ENCODE results near the gene UBE2L3. TPM values are rescaled to one million over a fixed set of nuclear protein-coding genes. Genes with fewer than 3 reads are reported as not detected.
"Not testable (repeated sequence)": the region's sequence is repeated elsewhere in the genome, so short reads cannot be mapped to it uniquely, and the experiment has no call there.

The UBE2L3 gene
- total RNA-seq, 1 experiment from 2014 or later: 84.0 TPM

GRCh38 chr22:21563912-21564311 lies 3.6 kb upstream of the UBE2L3 start:
- no peak for DNase-seq

DNA sequence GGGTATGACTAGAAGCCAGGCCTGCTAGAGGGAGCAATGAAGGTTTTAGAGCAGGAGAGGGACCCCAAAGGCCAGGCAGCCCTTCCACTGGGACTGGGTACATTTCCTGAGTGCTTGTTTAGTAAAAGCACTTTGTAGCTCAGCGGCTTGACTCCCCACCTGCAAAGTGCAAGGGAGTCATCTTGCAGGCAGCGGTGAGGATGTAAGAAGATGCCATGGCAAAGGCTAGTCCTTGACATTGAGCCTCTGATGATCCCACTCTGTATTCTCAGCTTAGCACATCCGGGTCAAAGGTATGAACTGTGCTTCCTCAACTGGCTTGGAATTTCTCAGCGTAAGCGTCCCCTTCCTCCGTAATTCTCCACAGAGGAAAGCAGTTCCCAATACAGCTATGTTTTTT lies 3.1 kb upstream of the UBE2L3 start:
- peak; percentile 31 for DNase-seq
- no peak overlapping the region for H3K4me3 ChIP-seq (ENCODE audit: insufficient read depth, low read depth, low read length)
- H3K27me3 ChIP-seq (ENCODE audit: control insufficient read depth, insufficient read depth, low read length): no peaks in the 10 kb centered on the region
- no peaks in the 10 kb centered on the region for H3K36me3 ChIP-seq (replicated peaks; ENCODE audit: control insufficient read depth, insufficient read depth, low read length)

More at GRCh38 chr22:21563912-21564311, 3.6 kb upstream of the UBE2L3 start:
- H3K27me3 ChIP-seq (ENCODE audit: control insufficient read depth, insufficient read depth, low read length): no peaks in the 10 kb centered on the region
- no peak overlapping the region for H3K4me3 ChIP-seq (ENCODE audit: insufficient read depth, low read depth, low read length)
- no peaks in the 10 kb centered on the region for H3K36me3 ChIP-seq (replicated peaks; ENCODE audit: control insufficient read depth, insufficient read depth, low read length)

DNA sequence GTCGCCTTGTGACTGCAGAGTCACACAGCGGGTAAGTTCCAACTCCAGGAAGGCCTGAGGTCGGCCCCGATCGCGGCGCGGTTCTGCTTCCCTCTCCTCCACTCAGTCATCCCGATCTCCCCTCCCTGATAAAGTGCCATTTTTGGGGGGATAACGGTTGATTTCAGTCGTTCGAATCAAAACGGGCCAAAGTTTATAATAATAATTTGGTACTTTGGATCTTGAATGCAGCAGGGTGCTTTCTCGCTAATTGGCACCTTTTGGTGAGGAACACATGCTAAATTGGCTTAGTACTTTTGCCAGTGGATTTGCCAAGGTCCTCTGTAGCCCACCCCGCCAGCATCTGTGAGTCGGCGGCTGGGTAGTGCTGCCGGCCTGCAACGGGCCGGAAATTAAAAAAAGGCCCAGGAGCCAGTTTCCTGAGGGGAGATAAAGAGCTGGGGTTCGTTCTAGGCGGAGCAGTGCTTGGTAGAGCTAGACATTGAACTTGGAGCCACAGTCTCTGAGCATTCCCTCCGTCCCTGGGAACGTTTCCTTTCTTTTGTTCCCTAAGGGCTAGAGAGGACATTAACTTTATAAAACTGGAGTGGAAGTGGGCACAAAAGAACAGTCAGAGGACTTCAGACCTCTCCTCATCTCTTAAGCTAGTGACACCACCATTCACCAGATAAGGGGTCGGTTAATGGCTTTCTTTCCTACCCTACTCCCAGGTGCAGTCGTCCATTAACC lies 997 bp downstream of the UBE2L3 start:
- peak; percentile 67 for DNase-seq
- Histone ChIP-seq H3K36me3 (replicated peaks; ENCODE audit: control insufficient read depth, insufficient read depth, low read length) (peaks cover 3% of the 10 kb centered on the region), H3K4me3 (ENCODE audit: insufficient read depth, low read depth, low read length) (peak overlapping the region; percentile 93), H3K27me3 (ENCODE audit: control insufficient read depth, insufficient read depth, low read length) (no peaks in the 10 kb centered on the region)

DNA sequence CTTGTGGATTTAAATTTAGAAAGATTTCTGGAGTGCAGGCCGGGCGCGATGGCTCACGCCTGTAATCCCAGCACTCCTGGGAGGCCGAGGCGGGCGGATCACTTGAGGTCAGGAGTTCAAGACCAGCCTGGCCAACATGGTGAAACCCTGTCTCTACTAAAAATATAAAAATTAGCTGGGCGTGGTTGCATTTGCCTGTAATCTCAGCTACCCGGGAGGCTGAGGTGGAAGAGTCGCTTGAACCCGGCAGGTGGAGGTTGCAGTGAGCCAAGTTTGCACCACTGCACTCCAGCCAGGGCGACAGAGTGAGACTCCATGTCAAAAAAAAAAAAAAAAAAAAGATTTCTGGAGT lies 1.5 kb downstream of the UBE2L3 start:
- peak overlapping the region; percentile 93 for H3K4me3 ChIP-seq (ENCODE audit: insufficient read depth, low read depth, low read length)
- not testable (repeated sequence) for H3K27me3 ChIP-seq (ENCODE audit: control insufficient read depth, insufficient read depth, low read length); H3K36me3 ChIP-seq (replicated peaks; ENCODE audit: control insufficient read depth, insufficient read depth, low read length); DNase-seq

DNA sequence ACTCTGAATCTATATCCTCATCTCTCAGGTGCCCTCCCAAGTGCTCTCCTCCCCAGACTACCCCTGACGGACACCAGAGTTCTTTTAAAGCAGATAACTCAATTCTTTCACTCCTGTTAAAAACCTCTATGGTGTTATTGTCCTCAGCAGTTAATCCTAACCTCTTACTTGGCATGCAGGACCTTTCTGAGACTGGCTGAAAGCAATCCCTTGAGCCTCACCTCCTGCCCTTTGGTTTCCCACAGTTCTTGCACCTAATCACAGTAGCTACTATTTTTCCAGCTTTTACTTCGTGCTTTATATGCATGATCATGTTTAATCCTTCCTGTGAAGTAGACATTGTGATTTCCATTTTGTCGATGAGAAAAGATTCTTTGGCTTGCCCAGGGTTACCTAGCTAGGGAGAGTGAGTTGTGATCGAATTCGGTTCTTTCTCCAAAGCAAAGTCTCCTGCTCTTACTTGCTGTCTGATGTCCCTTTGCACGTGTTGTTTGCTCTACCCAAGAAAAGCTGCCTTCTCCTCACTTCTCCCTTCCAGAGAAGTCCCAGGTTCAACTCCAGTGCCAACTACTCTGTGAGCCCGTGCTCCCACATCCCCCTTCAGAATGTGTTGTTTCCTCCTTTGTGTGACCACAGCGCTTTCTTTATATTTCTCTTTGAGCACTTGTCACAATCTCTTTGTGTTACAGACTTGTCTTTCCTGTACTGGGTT lies 2.1 kb downstream of the UBE2L3 start:
- H3K4me3 ChIP-seq (ENCODE audit: insufficient read depth, low read depth, low read length): no peak overlapping the region; the same call in 1 of the 2 replicates
- H3K27me3 ChIP-seq (ENCODE audit: control insufficient read depth, insufficient read depth, low read length): no peaks in the 10 kb centered on the region
- peak; percentile 22 for DNase-seq
- H3K36me3 ChIP-seq (replicated peaks; ENCODE audit: control insufficient read depth, insufficient read depth, low read length): peaks cover 3% of the 10 kb centered on the region

GRCh38 chr22:21570398-21570797 lies 2.9 kb downstream of the UBE2L3 start:
- H3K36me3 ChIP-seq (replicated peaks; ENCODE audit: control insufficient read depth, insufficient read depth, low read length): peaks cover 3% of the 10 kb centered on the region
- peak; percentile 21 for DNase-seq
- H3K27me3 ChIP-seq (ENCODE audit: control insufficient read depth, insufficient read depth, low read length): no peaks in the 10 kb centered on the region
- no peak overlapping the region for H3K4me3 ChIP-seq (ENCODE audit: insufficient read depth, low read depth, low read length)

GRCh38 chr22:21571679-21572078 lies 4.2 kb downstream of the UBE2L3 start:
- H3K27me3 ChIP-seq (ENCODE audit: control insufficient read depth, insufficient read depth, low read length): no peaks in the 10 kb centered on the region
- H3K36me3 ChIP-seq (replicated peaks; ENCODE audit: control insufficient read depth, insufficient read depth, low read length): peaks cover 3% of the 10 kb centered on the region
- H3K4me3 ChIP-seq (ENCODE audit: insufficient read depth, low read depth, low read length): no peak overlapping the region
- no peak for DNase-seq

- peak; percentile 12 for DNase-seq
- no peak overlapping the region for H3K4me3 ChIP-seq (ENCODE audit: insufficient read depth, low read depth, low read length)
Observed at GRCh38 chr22:21573293-21573734, 5.8 kb downstream of the UBE2L3 start.

GRCh38 chr22:21573750-21574494 lies 6.4 kb downstream of the UBE2L3 start:
- Histone ChIP-seq H3K4me3 (ENCODE audit: insufficient read depth, low read depth, low read length) (no peak overlapping the region), H3K27me3 (ENCODE audit: control insufficient read depth, insufficient read depth, low read length) (no peaks in the 10 kb centered on the region), H3K36me3 (replicated peaks; ENCODE audit: control insufficient read depth, insufficient read depth, low read length) (peaks cover 3% of the 10 kb centered on the region)
- DNase-seq: peak; percentile 4

More at GRCh38 chr22:21573293-21573734, 5.8 kb downstream of the UBE2L3 start:
- Histone ChIP-seq H3K27me3 (ENCODE audit: control insufficient read depth, insufficient read depth, low read length) (no peaks in the 10 kb centered on the region), H3K36me3 (replicated peaks; ENCODE audit: control insufficient read depth, insufficient read depth, low read length) (peaks cover 3% of the 10 kb centered on the region)

DNA sequence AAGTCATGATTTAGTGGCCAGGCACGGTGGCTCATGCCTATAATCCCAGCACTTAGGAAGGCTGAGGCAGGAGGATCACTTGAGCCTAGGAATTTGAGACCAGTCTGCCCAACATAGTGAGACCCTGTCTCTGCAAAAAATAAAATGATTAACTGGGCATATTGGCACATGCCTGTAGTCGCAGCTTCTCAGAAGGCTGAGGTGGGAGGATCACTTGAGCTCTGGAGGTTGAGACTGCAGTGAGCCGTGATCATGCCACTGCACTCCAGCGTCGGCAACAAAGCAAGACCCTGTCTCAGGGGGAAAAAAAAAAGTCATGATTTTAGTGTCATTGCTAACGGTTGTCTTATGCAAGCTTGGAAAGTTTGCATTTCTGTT lies 11.9 kb downstream of the UBE2L3 start:
- Histone ChIP-seq H3K36me3 (replicated peaks; ENCODE audit: control insufficient read depth, insufficient read depth, low read length) (no peaks in the 10 kb centered on the region), H3K4me3 (ENCODE audit: insufficient read depth, low read depth, low read length) (no peak overlapping the region)

GRCh38 chr22:21580623-21581007 lies 13.1 kb downstream of the UBE2L3 start:
- H3K36me3 ChIP-seq (replicated peaks; ENCODE audit: control insufficient read depth, insufficient read depth, low read length); H3K27me3 ChIP-seq (ENCODE audit: control insufficient read depth, insufficient read depth, low read length); H3K4me3 ChIP-seq (ENCODE audit: insufficient read depth, low read depth, low read length); DNase-seq: not testable (repeated sequence)

More for the DNA sequence above, 11.9 kb downstream of the UBE2L3 start:
- H3K27me3 ChIP-seq (ENCODE audit: control insufficient read depth, insufficient read depth, low read length): no peaks in the 10 kb centered on the region
- DNase-seq: no peak

DNA sequence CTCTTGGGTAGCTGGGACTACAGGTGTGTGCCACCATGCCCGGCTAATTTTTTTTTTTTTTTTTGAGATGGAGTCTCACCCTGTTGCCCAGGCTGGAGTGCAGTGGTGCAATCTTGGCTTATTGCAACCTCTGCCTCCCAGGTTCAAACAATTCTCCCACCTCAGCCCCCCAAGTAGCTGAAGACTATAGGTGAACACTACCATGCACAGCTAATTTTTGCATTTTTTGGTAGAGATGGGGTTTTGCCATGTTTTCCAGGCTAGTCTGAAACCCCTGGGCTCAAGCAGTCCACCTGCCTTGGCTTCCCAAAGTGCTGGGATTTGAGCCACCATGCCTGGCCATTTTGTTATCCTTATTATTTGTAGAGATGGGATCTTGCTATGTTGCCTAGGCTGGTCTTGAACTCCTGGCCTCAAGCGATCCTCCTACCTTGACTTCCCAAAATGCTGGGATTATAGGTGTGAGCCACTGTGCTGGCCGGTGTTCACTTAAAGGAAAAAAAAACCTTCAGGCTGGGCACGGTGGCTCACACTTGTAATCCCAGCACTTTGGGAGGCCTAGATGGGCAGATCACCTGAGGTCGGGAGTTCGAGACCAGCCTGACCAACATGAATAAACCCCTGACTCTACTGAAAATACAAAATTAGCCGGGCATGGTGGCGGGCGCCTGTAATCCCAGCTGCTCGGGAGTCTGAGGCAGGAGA lies 13.6 kb downstream of the UBE2L3 start:
- DNase-seq; H3K4me3 ChIP-seq (ENCODE audit: insufficient read depth, low read depth, low read length); H3K27me3 ChIP-seq (ENCODE audit: control insufficient read depth, insufficient read depth, low read length); H3K36me3 ChIP-seq (replicated peaks; ENCODE audit: control insufficient read depth, insufficient read depth, low read length): not testable (repeated sequence)

DNA sequence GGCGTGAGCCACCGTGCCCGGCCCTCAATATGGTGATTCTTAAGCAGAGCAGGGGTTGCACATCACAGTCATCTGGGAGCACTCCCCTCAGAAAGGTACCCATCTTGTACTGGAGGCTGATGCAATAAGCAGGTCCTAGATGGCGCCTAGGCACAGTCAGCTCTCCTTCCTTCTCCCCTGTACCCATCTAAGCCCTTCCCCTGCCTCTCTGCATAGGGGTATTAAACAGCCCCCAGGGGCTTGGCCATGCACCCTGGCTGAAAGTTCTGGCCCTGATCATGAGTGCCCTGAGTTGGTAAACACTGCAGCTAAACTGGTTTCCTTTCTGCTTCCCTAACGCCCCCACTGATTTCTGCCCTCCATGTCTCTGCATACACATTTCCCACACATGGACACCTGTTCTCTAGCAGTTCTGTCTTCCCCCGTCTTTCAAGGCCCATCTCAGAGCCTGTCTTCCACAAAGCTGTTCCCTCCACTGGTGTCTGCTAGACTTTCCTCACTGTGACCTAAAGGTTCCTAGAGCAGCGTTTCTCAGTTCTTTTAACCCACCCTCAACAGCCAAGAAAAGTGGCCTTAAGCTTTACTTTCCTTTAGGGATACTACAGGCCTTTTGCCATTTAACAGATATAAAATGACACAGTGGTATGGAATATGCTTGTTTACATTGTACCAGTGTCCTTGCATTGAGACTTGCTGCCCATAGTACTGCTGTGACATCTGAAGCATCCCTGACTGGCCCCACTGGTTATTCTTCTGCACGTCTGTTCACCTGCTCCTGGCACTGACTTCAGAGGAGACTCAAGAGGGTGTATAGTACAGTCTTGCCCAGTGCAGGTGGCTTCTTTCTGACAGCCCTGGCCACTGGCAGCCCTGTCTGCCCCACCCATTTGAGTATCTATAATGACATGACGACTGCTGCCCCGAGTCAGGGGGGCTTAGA lies 15.6 kb downstream of the UBE2L3 start:
- H3K36me3 ChIP-seq (replicated peaks; ENCODE audit: control insufficient read depth, insufficient read depth, low read length): no peaks in the 10 kb centered on the region; the same call in 1 of the 2 replicates
- H3K27me3 ChIP-seq (ENCODE audit: control insufficient read depth, insufficient read depth, low read length): no peaks in the 10 kb centered on the region
- H3K4me3 ChIP-seq (ENCODE audit: insufficient read depth, low read depth, low read length): no peak overlapping the region
- peak; percentile 10 for DNase-seq
